ENCODE measurements around the gene UTP18. TPM values are rescaled to one million over a fixed set of nuclear protein-coding genes. Genes with fewer than 3 reads are reported as not detected.
A peak's percentile ranks its signal among the peaks of the same experiment; 100 is the strongest.
"Not testable (repeated sequence)": the region's sequence is repeated elsewhere in the genome, so short reads cannot be mapped to it uniquely, and the experiment has no call there.

UTP18 gene
- total RNA-seq, 1 experiment from 2014 or later = 55.3 TPM

DNA sequence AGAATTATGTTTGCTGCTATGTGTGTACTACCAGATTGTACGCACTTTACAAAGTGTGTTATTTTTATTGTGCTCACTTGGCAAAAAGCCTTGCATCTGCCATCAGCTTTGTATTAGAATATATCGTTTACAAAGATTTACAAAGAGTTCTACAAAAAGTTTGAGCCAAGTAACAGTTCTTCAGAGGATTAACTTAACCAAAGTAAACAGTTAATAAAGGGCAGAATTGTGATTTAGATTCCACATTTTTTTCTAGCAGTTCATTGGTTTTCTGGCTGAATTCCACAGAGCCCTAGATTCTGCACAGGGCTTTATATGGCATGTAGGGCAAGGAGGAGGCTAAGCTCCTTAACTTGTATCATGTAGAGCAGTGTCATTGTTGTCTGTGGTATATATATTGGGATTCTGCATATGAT, 29.4 kb downstream of the UTP18 start:
- Histone ChIP-seq H3K4me3 (ENCODE audit: low read depth, low read length) (no peak overlapping the region), H3K9me3 (no peaks in the 10 kb centered on the region), H3K36me3 (ENCODE audit: control insufficient read depth, insufficient read depth, low read length) (no peaks in the 10 kb centered on the region; the same call in 1 of the 2 replicates), H3K4me1 (no peaks in the 10 kb centered on the region), H3K27me3 (replicated peaks; ENCODE audit: control insufficient read depth, insufficient read depth, low read length) (no peaks in the 10 kb centered on the region)
- no peaks in the 10 kb centered on the region for H3K27me3 Mint-ChIP-seq (ENCODE audit: insufficient read depth, unreplicated experiment)
- DNase-seq = no peak
- ChIA-PET CTCF (no interaction called here), POLR2A (no interaction called here)
- no peak for TF ChIP-seq CTCF (IDR thresholded peaks at IDR 0.05; ENCODE audit: insufficient read depth in 1 of 2, low read depth in 1 of 2, low read length in 1 of 2, severe bottlenecking in 1 of 2, unreplicated experiment in 1 of 2)
- H3K4me1 Mint-ChIP-seq (ENCODE audit: low read depth, unreplicated experiment) = no peaks in the 10 kb centered on the region
- no peak overlapping the region for H3K4me3 Mint-ChIP-seq (ENCODE audit: unreplicated experiment)
- no peak overlapping the region for H3K27ac Mint-ChIP-seq (ENCODE audit: unreplicated experiment)
- no peaks in the 10 kb centered on the region for H3K9me3 Mint-ChIP-seq (ENCODE audit: unreplicated experiment)
- peaks cover 79% of the 10 kb centered on the region for H3K36me3 Mint-ChIP-seq (ENCODE audit: insufficient read depth, unreplicated experiment)
- no TSS peak for BruUV-seq (replicated peaks)
- intact Hi-C loops (cut with micrococcal nuclease; ENCODE audit: unreplicated experiment) = no loop called here

DNA sequence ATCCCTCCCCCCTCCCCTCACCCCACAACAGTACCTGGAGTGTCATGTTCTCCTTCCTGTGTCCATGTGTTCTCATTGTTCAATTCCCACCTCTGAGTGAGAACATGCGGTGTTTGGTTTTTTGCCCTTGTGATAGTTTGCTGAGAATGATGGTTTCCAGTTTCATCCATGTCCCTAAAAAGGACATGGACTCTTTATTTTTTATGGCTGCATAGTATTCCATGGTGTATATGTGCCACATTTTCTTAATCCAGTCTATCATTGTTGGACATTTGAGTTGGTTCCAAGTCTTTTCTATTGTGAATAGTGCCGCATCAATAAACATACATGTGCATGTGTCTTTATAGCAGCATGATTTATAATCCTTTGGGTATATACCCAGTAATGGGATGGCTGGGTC, 34.0 kb downstream of the UTP18 start:
- H3K4me3 ChIP-seq (ENCODE audit: low read depth, low read length); H3K36me3 ChIP-seq (ENCODE audit: control insufficient read depth, insufficient read depth, low read length); H3K9me3 Mint-ChIP-seq (ENCODE audit: unreplicated experiment); CTCF ChIA-PET; POLR2A ChIA-PET; H3K4me1 ChIP-seq; H3K27ac Mint-ChIP-seq (ENCODE audit: unreplicated experiment); intact Hi-C loops (cut with micrococcal nuclease; ENCODE audit: unreplicated experiment); BruUV-seq (replicated peaks); H3K27me3 Mint-ChIP-seq (ENCODE audit: insufficient read depth, unreplicated experiment); DNase-seq; H3K4me1 Mint-ChIP-seq (ENCODE audit: low read depth, unreplicated experiment); H3K4me3 Mint-ChIP-seq (ENCODE audit: unreplicated experiment); H3K9me3 ChIP-seq; H3K27me3 ChIP-seq (replicated peaks; ENCODE audit: control insufficient read depth, insufficient read depth, low read length): not testable (repeated sequence)
- peaks cover 73% of the 10 kb centered on the region for H3K36me3 Mint-ChIP-seq (ENCODE audit: insufficient read depth, unreplicated experiment)

- no peaks in the 10 kb centered on the region; the same call in 1 of the 2 replicates for H3K36me3 ChIP-seq (ENCODE audit: control insufficient read depth, insufficient read depth, low read length)
- ChIA-PET POLR2A (no interaction called here), CTCF (interaction anchor here (0.6 to 1.8 kb wide), 8 partner anchors 13 to 238 kb away, joined by 3 to 15 read pairs (median 4); no protein-coding TSS in a partner anchor)
- no peaks in the 10 kb centered on the region for H3K4me1 ChIP-seq
- no peak overlapping the region for H3K4me3 Mint-ChIP-seq (ENCODE audit: unreplicated experiment)
- no peak overlapping the region for H3K4me3 ChIP-seq (ENCODE audit: low read depth, low read length)
- no peaks in the 10 kb centered on the region for H3K27me3 ChIP-seq (replicated peaks; ENCODE audit: control insufficient read depth, insufficient read depth, low read length)
- intact Hi-C loops (cut with micrococcal nuclease; ENCODE audit: unreplicated experiment) = loop anchor here (1.0 to 2.0 kb wide), 4 partner anchors 24 to 238 kb away; no protein-coding TSS in a partner anchor
- H3K4me1 Mint-ChIP-seq (ENCODE audit: low read depth, unreplicated experiment) = no peaks in the 10 kb centered on the region
- H3K27me3 Mint-ChIP-seq (ENCODE audit: insufficient read depth, unreplicated experiment) = no peaks in the 10 kb centered on the region
- peak; percentile 75 to 78 for TF ChIP-seq CTCF (IDR thresholded peaks at IDR 0.05; ENCODE audit: insufficient read depth in 1 of 2, low read depth in 1 of 2, low read length in 1 of 2, severe bottlenecking in 1 of 2, unreplicated experiment in 1 of 2)
- peak in 1 of 2 experiments; percentile 48 for DNase-seq
- peaks cover 39% of the 10 kb centered on the region for H3K36me3 Mint-ChIP-seq (ENCODE audit: insufficient read depth, unreplicated experiment)
- H3K27ac Mint-ChIP-seq (ENCODE audit: unreplicated experiment) = no peak overlapping the region
- BruUV-seq (replicated peaks) = no TSS peak
- H3K9me3 Mint-ChIP-seq (ENCODE audit: unreplicated experiment) = no peaks in the 10 kb centered on the region
- no peaks in the 10 kb centered on the region for H3K9me3 ChIP-seq
These were observed 38.4 kb downstream of the UTP18 start for GRCh38 chr17:51298508-51299371.
